HepG2 (cell line): ENCODE measurements around the gene ATL2. TPM values are rescaled to one million over a fixed set of nuclear protein-coding genes. Genes with fewer than 3 reads are reported as not detected.
A peak's percentile ranks its signal among the peaks of the same experiment; 100 is the strongest.

ENCODE experiments used
- ATF1 ChIP-seq: IDR thresholded peaks from 2 replicates; pipeline ENCODE4 v1.6.1; 2016; ENCODE audit warnings: mild to moderate bottlenecking, control low read depth
- ATF7-NPFF ChIP-seq: sonication (generic); formaldehyde crosslinking; IDR thresholded peaks from 2 replicates; pipeline ENCODE4 v1.8.1; 2023; ENCODE audit warnings: mild to moderate bottlenecking, low read depth, missing genetic modification reagents, moderate library complexity
- CREBL2 ChIP-seq: sonication (generic); formaldehyde crosslinking; IDR thresholded peaks from 2 replicates; pipeline ENCODE4 v1.8.1; 2023; ENCODE audit warnings: missing genetic modification reagents, mild to moderate bottlenecking, borderline replicate concordance
- ELF1 ChIP-seq: sonication (generic); formaldehyde crosslinking; IDR thresholded peaks from 2 replicates; pipeline ENCODE4 v1.4.0; 2020; ENCODE audit warnings: missing genetic modification reagents
- HNRNPL ChIP-seq: fragments of 200-400 bp; formaldehyde crosslinking; IDR thresholded peaks from 2 replicates; pipeline ENCODE4 v1.6.1; 2017; ENCODE audit warnings: mild to moderate bottlenecking, low read depth, low read length
- KLF15 ChIP-seq: sonication (generic); formaldehyde crosslinking; IDR thresholded peaks from 2 replicates; pipeline ENCODE4 v1.8.1; 2023; ENCODE audit warnings: borderline replicate concordance, mild to moderate bottlenecking, inconsistent platforms, missing genetic modification reagents, mixed read lengths
- MLXIP ChIP-seq: sonication (generic); formaldehyde crosslinking; IDR thresholded peaks from 2 replicates; pipeline ENCODE4 v1.9.0; 2021; ENCODE audit warnings: missing genetic modification reagents, borderline replicate concordance
- NFYB ChIP-seq: sonication (generic); formaldehyde crosslinking; IDR thresholded peaks from 2 replicates; pipeline ENCODE4 v1.4.0; 2020; ENCODE audit warnings: missing genetic modification reagents
- NKX3-1 ChIP-seq: sonication (generic); formaldehyde crosslinking; IDR thresholded peaks from 2 replicates; pipeline ENCODE4 v1.5.0; 2020; ENCODE audit warnings: missing genetic modification reagents
- ONECUT2 ChIP-seq: sonication (generic); formaldehyde crosslinking; IDR thresholded peaks from 2 replicates; pipeline ENCODE4 v1.4.0; 2020; ENCODE audit warnings: missing genetic modification reagents
- PRPF4 ChIP-seq: fragments of 200-400 bp; formaldehyde crosslinking; IDR thresholded peaks from 2 replicates; pipeline ENCODE4 v1.6.1; 2016; ENCODE audit warnings: low read length, low read depth; ENCODE audit not compliant: poor library complexity, severe bottlenecking
- RBFOX2 ChIP-seq: fragments of 200-400 bp; formaldehyde crosslinking; IDR thresholded peaks from 2 replicates; pipeline ENCODE4 v1.6.1; 2017; ENCODE audit warnings: low read depth, mild to moderate bottlenecking, low read length
- RFXANK ChIP-seq: IDR thresholded peaks from 2 replicates; pipeline ENCODE4 v1.6.1; 2016
- TEAD3 ChIP-seq: optimal IDR thresholded peaks from 2 replicates; pipeline ENCODE3; 2016; ENCODE audit warnings: borderline replicate concordance
- ZBTB42 ChIP-seq: sonication (generic); formaldehyde crosslinking; IDR thresholded peaks from 2 replicates; pipeline ENCODE4 v1.5.0; 2020; ENCODE audit warnings: mild to moderate bottlenecking, missing genetic modification reagents
- ZNF124 ChIP-seq: sonication (generic); formaldehyde crosslinking; IDR thresholded peaks from 2 replicates; pipeline ENCODE4 v1.4.0; 2020; ENCODE audit warnings: missing genetic modification reagents
- ZNF337 ChIP-seq: sonication (generic); formaldehyde crosslinking; IDR thresholded peaks from 2 replicates; pipeline ENCODE4 v1.5.1; 2020; ENCODE audit warnings: missing genetic modification reagents, low read depth, mild to moderate bottlenecking, borderline replicate concordance
- ZNF430 ChIP-seq: sonication (generic); formaldehyde crosslinking; IDR thresholded peaks from 2 replicates; pipeline ENCODE4 v1.9.0; 2021; ENCODE audit warnings: mild to moderate bottlenecking, missing genetic modification reagents
- ZNF674 ChIP-seq: sonication (generic); formaldehyde crosslinking; IDR thresholded peaks from 2 replicates; pipeline ENCODE4 v1.5.0; 2020; ENCODE audit warnings: low read depth, mild to moderate bottlenecking, missing genetic modification reagents
- ZNF747 ChIP-seq: sonication (generic); formaldehyde crosslinking; IDR thresholded peaks from 2 replicates; pipeline ENCODE4 v1.8.1; 2023; ENCODE audit warnings: missing genetic modification reagents, mild to moderate bottlenecking, borderline replicate concordance
- ZNF841 ChIP-seq: sonication (generic); formaldehyde crosslinking; IDR thresholded peaks from 2 replicates; pipeline ENCODE4 v1.8.1; 2023; ENCODE audit warnings: missing genetic modification reagents, borderline replicate concordance
- polyA plus RNA-seq, 8 experiments: library from polyadenylated mRNA; depleted of rRNA in 3 of 8; stranded (reverse) in 7 of 8; unstranded in 1 of 8; fragments of >200 nt; fragmentation: Illumina TruSeq in 4 of 8; extraction: Trizol in 4 of 8; gene quantifications; 2 replicates each; pipeline versions ENCODE4 v1.2.1 to v1.2.3, GENCODE V29; 2011 to 2016; ENCODE audit warnings: low read depth in 4 of 8, missing spikeins in 1 of 8, mixed read lengths in 1 of 8; ENCODE audit not compliant: insufficient read depth in 1 of 8
- total RNA-seq, 5 experiments: library from RNA; depleted of rRNA; stranded (reverse); fragments of >200 nt; fragmentation: Illumina TruSeq; extraction: Trizol; gene quantifications; 2 replicates each; pipeline ENCODE4 v1.2.3, GENCODE V29; 2016; ENCODE audit warnings: low read depth in 1 of 5
- TF ChIP-seq, protein P1 (sequence below): sonication (generic); formaldehyde crosslinking; IDR thresholded peaks from 2 replicates; pipeline ENCODE4 v1.8.0; 2022; ENCODE audit warnings: mild to moderate bottlenecking, missing genetic modification reagents, moderate library complexity
- TF ChIP-seq, protein P2 (sequence below): sonication (generic); formaldehyde crosslinking; IDR thresholded peaks from 2 replicates; pipeline ENCODE4 v1.5.1; 2020; ENCODE audit warnings: missing genetic modification reagents, mild to moderate bottlenecking, borderline replicate concordance
- TF ChIP-seq, protein P3 (sequence below): sonication (generic); formaldehyde crosslinking; conservative IDR thresholded peaks from 2 replicates; pipeline ENCODE4 v1.8.0; 2022; ENCODE audit warnings: missing genetic modification reagents

The ATL2 gene
- total and polyA plus RNA-seq, 2 of the 13 experiments (the other 11 are each of a cell fraction or from before 2014, with no cell fraction given): 56.5 to 119 TPM

DNA sequence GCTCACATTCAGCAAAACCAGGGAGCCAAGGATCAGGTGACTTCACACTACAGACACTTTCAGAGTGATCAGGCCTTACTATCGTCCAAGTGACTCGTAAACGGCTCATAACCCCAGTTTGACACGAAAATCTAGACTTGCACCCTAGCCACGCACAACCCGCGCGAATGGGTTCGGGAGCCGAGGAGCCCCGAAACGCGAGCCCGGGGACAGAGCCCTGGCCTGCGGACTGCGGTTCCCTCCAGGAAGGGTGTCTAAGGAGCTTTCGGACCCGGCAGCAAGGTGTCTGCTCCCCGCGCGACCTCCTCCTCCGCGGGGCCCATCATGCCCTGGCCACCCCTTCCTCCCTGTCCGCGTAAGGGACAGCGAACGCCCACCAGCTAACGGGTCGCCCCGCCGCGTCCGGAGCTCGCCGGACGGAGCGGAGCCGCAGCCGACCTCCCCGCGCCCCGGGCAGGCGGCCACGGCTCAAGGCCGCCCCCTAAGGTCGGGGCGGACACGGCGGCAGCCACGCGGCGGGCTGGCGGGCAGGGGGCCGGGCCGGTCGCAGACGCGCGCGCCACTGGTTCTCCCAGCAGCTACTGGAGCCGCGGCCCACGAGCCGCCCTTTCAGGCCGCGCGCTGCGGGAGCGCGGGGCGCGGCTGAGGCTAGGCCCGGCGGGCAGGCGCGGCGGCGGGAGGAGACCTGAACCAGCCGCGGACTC is 575 bp downstream of the ATL2 start (continued):
- TF ChIP-seq ATF7-NPFF (no peak), ONECUT2 (CRISPR knock-in tag) (no peak), NFYB (CRISPR knock-in tag) (no peak), RBFOX2 (no peak), KLF15 (CRISPR knock-in tag) (no peak), TEAD3 (CRISPR knock-in tag) (peak; percentile 55), HNRNPL (peak; percentile 59; the same call in 1 of the 2 replicates), ZNF430 (CRISPR knock-in tag) (peak; percentile 72; the same call in 1 of the 2 replicates), PRPF4 (no peak), ZNF124 (CRISPR knock-in tag) (no peak), CREBL2 (CRISPR knock-in tag) (no peak), NKX3-1 (peak; percentile 70; the same call in 1 of the 2 replicates), ZNF841 (CRISPR knock-in tag) (peak; percentile 44; the same call in 1 of the 2 replicates), ZNF674 (CRISPR knock-in tag) (peak; percentile 88; the same call in 1 of the 2 replicates), ATF1 (CRISPR knock-in tag) (no peak), ELF1 (no peak), ZNF337 (CRISPR knock-in tag) (no peak), RFXANK (CRISPR knock-in tag) (no peak), ZNF747 (CRISPR knock-in tag) (peak; percentile 39), MLXIP (CRISPR knock-in tag) (0 out of 2 replicates have a peak, but pooled peaks have one; percentile 22), ZBTB42 (no peak)
- TF ChIP-seq, protein P1, sequence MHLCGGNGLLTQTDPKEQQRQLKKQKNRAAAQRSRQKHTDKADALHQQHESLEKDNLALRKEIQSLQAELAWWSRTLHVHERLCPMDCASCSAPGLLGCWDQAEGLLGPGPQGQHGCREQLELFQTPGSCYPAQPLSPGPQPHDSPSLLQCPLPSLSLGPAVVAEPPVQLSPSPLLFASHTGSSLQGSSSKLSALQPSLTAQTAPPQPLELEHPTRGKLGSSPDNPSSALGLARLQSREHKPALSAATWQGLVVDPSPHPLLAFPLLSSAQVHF (CRISPR knock-in tag): no peak
- TF ChIP-seq, protein P2, sequence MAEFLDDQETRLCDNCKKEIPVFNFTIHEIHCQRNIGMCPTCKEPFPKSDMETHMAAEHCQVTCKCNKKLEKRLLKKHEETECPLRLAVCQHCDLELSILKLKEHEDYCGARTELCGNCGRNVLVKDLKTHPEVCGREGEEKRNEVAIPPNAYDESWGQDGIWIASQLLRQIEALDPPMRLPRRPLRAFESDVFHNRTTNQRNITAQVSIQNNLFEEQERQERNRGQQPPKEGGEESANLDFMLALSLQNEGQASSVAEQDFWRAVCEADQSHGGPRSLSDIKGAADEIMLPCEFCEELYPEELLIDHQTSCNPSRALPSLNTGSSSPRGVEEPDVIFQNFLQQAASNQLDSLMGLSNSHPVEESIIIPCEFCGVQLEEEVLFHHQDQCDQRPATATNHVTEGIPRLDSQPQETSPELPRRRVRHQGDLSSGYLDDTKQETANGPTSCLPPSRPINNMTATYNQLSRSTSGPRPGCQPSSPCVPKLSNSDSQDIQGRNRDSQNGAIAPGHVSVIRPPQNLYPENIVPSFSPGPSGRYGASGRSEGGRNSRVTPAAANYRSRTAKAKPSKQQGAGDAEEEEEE: no peak
- TF ChIP-seq, protein P3, sequence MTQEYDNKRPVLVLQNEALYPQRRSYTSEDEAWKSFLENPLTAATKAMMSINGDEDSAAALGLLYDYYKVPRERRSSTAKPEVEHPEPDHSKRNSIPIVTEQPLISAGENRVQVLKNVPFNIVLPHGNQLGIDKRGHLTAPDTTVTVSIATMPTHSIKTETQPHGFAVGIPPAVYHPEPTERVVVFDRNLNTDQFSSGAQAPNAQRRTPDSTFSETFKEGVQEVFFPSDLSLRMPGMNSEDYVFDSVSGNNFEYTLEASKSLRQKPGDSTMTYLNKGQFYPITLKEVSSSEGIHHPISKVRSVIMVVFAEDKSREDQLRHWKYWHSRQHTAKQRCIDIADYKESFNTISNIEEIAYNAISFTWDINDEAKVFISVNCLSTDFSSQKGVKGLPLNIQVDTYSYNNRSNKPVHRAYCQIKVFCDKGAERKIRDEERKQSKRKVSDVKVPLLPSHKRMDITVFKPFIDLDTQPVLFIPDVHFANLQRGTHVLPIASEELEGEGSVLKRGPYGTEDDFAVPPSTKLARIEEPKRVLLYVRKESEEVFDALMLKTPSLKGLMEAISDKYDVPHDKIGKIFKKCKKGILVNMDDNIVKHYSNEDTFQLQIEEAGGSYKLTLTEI: no peak
